GM21528 (cell line): ENCODE data around the gene FGB.

Experiments
- ATAC-seq: cut with Tn5 transposase; IDR thresholded peaks from one replicate; pipeline ENCODE4 v1.9.1; 2021; ENCODE audit warnings: mild to moderate bottlenecking, moderate library complexity; ENCODE audit not compliant: unreplicated experiment, low FRiP score

FGB gene

GRCh38 chr4:154562697-154563254, at the start of gene FGB:
Gene FGB (plus strand): TSS chr4:154563011. CDS start chr4:154563019, 8 bp downstream.
- no peak for ATAC-seq

- no peak for ATAC-seq
Measured at GRCh38 chr4:154516318-154517029, 46.3 kb upstream of the FGB start.

GRCh38 chr4:154517591-154517990, 45.2 kb upstream of the FGB start:
- ATAC-seq, result no peak

- no peak for ATAC-seq
Measured at GRCh38 chr4:154519214-154519613, 43.6 kb upstream of the FGB start.

- ATAC-seq, result no peak
Measured at GRCh38 chr4:154521607-154522006, 41.2 kb upstream of the FGB start.

- ATAC-seq, result peak; percentile 53
Measured at GRCh38 chr4:154526151-154526550, 36.7 kb upstream of the FGB start.

- ATAC-seq, result no peak
Measured at GRCh38 chr4:154527308-154527707, 35.5 kb upstream of the FGB start.

- no peak for ATAC-seq
Measured at GRCh38 chr4:154528869-154529268, 33.9 kb upstream of the FGB start.

GRCh38 chr4:154529728-154530519, 32.9 kb upstream of the FGB start:
- no peak for ATAC-seq

- ATAC-seq, result no peak
Measured at GRCh38 chr4:154534296-154534695, 28.5 kb upstream of the FGB start.

- ATAC-seq, result no peak
Measured at GRCh38 chr4:154542271-154542879, 20.4 kb upstream of the FGB start.

- no peak for ATAC-seq
Measured at GRCh38 chr4:154545689-154546088, 17.1 kb upstream of the FGB start.

GRCh38 chr4:154549894-154550790, 12.7 kb upstream of the FGB start, which contains the start of gene PLRG1:
Gene PLRG1 (minus strand): TSS chr4:154550400. CDS start chr4:154550308, 92 bp downstream.
- ATAC-seq, result peak; percentile 98

GRCh38 chr4:154551872-154552686, 10.7 kb upstream of the FGB start:
- ATAC-seq, result peak; percentile 48

GRCh38 chr4:154559141-154559493, 3.7 kb upstream of the FGB start:
- ATAC-seq, result no peak

- ATAC-seq, result no peak
Measured at GRCh38 chr4:154559494-154560418, 3.1 kb upstream of the FGB start.

GRCh38 chr4:154560419-154560801, 2.4 kb upstream of the FGB start:
- no peak for ATAC-seq

GRCh38 chr4:154560824-154561231, 2.0 kb upstream of the FGB start:
- ATAC-seq, result no peak
